ENCODE results near the gene PALLD. TPM values are rescaled to one million over a fixed set of nuclear protein-coding genes. Genes with fewer than 3 reads are reported as not detected.

PALLD gene
- total RNA-seq, 1 experiment from 2014 or later, result 23.7 TPM

- H3K27ac Mint-ChIP-seq, result no peak overlapping the region
- ATAC-seq, result no peak
- POLR2A ChIA-PET, result no interaction called here
- H3K9me3 Mint-ChIP-seq, result no peaks in the 10 kb centered on the region
- H3K36me3 Mint-ChIP-seq, result no peaks in the 10 kb centered on the region
- H3K4me3 Mint-ChIP-seq, result no peak overlapping the region
- CTCF ChIA-PET, result no interaction called here
- peaks cover 10% of the 10 kb centered on the region for H3K4me1 Mint-ChIP-seq
- DNase-seq (ENCODE audit: low spot score), result no peak
- TF ChIP-seq MLX (CRISPR knock-in tag; IDR thresholded peaks at IDR 0.05) (no peak), TEAD4 (CRISPR knock-in tag; IDR thresholded peaks at IDR 0.05) (no peak), SMAD3 (CRISPR knock-in tag; IDR thresholded peaks at IDR 0.05; ENCODE audit: borderline replicate concordance) (no peak), ZNF281 (CRISPR knock-in tag; IDR thresholded peaks at IDR 0.05) (no peak), PRDM15 (CRISPR knock-in tag; IDR thresholded peaks at IDR 0.05) (no peak), RELA (CRISPR knock-in tag; IDR thresholded peaks at IDR 0.05; ENCODE audit: borderline replicate concordance) (no peak), STAT6 (CRISPR knock-in tag; conservative IDR thresholded peaks at IDR 0.05; ENCODE audit: low read depth) (no peak), ELF4 (CRISPR knock-in tag; IDR thresholded peaks at IDR 0.05; ENCODE audit: low read depth) (no peak), AFF4 (CRISPR knock-in tag; IDR thresholded peaks at IDR 0.05; ENCODE audit: borderline replicate concordance) (no peak), ZNF396 (CRISPR knock-in tag; IDR thresholded peaks at IDR 0.05; ENCODE audit: borderline replicate concordance) (no peak), GRHL2 (CRISPR knock-in tag; IDR thresholded peaks at IDR 0.05; ENCODE audit: insufficient replicate concordance, severe bottlenecking) (no peak), GABPB1 (CRISPR knock-in tag; IDR thresholded peaks at IDR 0.05) (no peak), IRF2 (CRISPR knock-in tag; IDR thresholded peaks at IDR 0.05; ENCODE audit: borderline replicate concordance, low read depth) (no peak)
- H3K27me3 Mint-ChIP-seq (ENCODE audit: low read depth), result no peaks in the 10 kb centered on the region
These were observed 43.8 kb downstream of the PALLD start for GRCh38 chr4:168540503-168541265.

Measured in WTC11 (cell line).